Stomach (tissue), 9 donors: Measurements from ENCODE around the gene SDHC. TPM values are rescaled to one million over a fixed set of nuclear protein-coding genes. Genes with fewer than 3 reads are reported as not detected.
"Not testable (repeated sequence)": the region's sequence is repeated elsewhere in the genome, so short reads cannot be mapped to it uniquely, and the experiment has no call there.

Experiments used
- DNase-seq, 2 donors: peaks; one replicate each; pipeline versions ENCODE4 v3.0.0 to v3.0.0-alpha.2; 2013 to 2019
- H3K27ac ChIP-seq, 5 donors: fragments of 200-600 bp in 4 of 5; sonication (generic) in 4 of 5; one replicate each; pipeline ENCODE4 v1.5.1; 2013 to 2019; ENCODE audit warnings: mild to moderate bottlenecking in 1 of 5, moderate library complexity in 1 of 5
- H3K27me3 ChIP-seq, 3 donors: fragments of 200-600 bp; sonication (generic); one replicate each; pipeline ENCODE4 v1.5.1; 2017 to 2019; ENCODE audit warnings: mixed run types in 1 of 3
- H3K36me3 ChIP-seq, 4 donors: fragments of 200-600 bp; sonication (generic); 1 replicate in 3 of 4; 2 replicates in 1 of 4; pipeline ENCODE4 v1.5.1; 2016 to 2019
- H3K4me1 ChIP-seq, 4 donors: fragments of 200-600 bp; sonication (generic); one replicate each; pipeline ENCODE4 v1.5.1; 2016 to 2019
- H3K4me3 ChIP-seq, 4 donors: fragments of 200-600 bp; sonication (generic) in 3 of 4; one replicate each; pipeline ENCODE4 v1.5.1; 2016 to 2019; ENCODE audit warnings: mild to moderate bottlenecking in 1 of 4
- H3K9me3 ChIP-seq, 4 donors: fragments of 200-600 bp; sonication (generic); one replicate each; pipeline ENCODE4 v1.5.1; 2016 to 2019
- EP300 ChIP-seq: sonication (generic); formaldehyde crosslinking; IDR thresholded peaks from one replicate; pipeline ENCODE4 v1.6.1; 2017; ENCODE audit warnings: antibody characterized with exemption
- POLR2A ChIP-seq, 4 donors: fragments of 450-650 bp; IDR thresholded peaks; one replicate each; pipeline ENCODE4 v1.6.1; 2016; ENCODE audit warnings: antibody characterized with exemption in 4 of 4, control low read depth in 2 of 4, mild to moderate bottlenecking in 1 of 4, moderate library complexity in 1 of 4
- POLR2AphosphoS5 ChIP-seq, 3 donors: sonication (generic); formaldehyde crosslinking; IDR thresholded peaks; one replicate each; pipeline ENCODE4 v1.6.1; 2016; ENCODE audit warnings: antibody characterized with exemption in 3 of 3
- WGBS, 5 donors: extraction: QIAGEN DNeasy Blood & Tissue Kit in 3 of 5; methylation state at CpG; one replicate each; pipeline versions ENCODE4 v1.1.5 to v1.1.7; 2013 to 2018; 5-methylcytosine and 5-hydroxymethylcytosine counted together
- intact Hi-C: fragments of 100-400 bp; cut with DNase I; formaldehyde crosslinking; loops from one replicate; pipeline ENCODE4 v1.15.1; 2023; ENCODE audit warnings: low total_unique reads
- polyA plus RNA-seq, 3 donors: library from polyadenylated mRNA; stranded (reverse); fragments of 200-250 nt; gene quantifications; one replicate each; pipeline ENCODE4 v1.2.3, GENCODE V29; 2013
- total RNA-seq, 5 donors: library from RNA; depleted of rRNA; stranded (reverse); fragments of >200 nt; gene quantifications; one replicate each; pipeline versions ENCODE4 v1.1.0 to v1.2.3, GENCODE V29; 2014 to 2016
- TF ChIP-seq, protein P1 (sequence below), 7 experiments: fragments of 450-650 bp in 4 of 7; fragments of 200-600 bp in 3 of 7; sonication (generic) in 3 of 7; IDR thresholded peaks; one replicate each; pipeline ENCODE4 v1.5.1; 2016 to 2019; ENCODE audit warnings: antibody characterized with exemption in 7 of 7, control low read depth in 2 of 7, mild to moderate bottlenecking in 1 of 7
- donor health status: healthy with polysubstance abuse.
- donor health status: Bipolar disorder and iron deficiency.
- donor health status: healthy.

The SDHC gene
- total and polyA plus RNA-seq, 8 donors = 28.3 to 165 (median 92.3) TPM

DNA sequence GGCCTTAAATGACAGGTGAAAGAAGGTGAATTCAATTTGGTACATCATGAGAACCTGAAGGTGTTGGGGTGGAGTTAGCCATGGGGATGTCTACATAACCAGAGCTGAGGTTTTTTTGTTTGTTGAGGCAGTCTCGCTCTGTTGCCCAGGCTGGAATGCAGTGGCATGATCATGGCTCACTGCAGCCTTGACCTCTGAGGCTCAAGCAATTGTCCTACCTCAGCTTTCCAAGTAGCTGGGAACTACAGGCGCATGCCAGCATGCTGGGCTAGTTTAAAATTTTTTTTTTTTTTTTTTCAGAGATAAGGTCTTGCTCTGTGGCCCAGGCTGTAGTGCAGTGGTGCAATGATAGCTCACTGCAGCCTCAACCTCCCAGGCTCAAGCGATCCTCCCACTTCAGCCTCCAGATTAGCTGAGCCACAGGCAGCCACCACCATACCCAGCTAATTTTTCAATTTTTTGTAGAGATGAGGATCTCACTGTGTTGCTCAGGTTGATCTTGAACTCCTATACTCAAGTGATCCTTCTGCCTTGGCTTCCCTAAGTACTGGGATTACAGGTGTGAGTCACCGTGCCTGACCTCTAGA lies 2.5 kb upstream of the SDHC start:
- Histone ChIP-seq H3K4me3 (no peak overlapping the region), H3K36me3 (no peaks in the 10 kb centered on the region), H3K27me3 (peaks cover 0 to 6% (median 0%) of the 10 kb centered on the region in 3 donors), H3K4me1 (peaks cover 12 to 36% (median 30%) of the 10 kb centered on the region in 4 donors), H3K9me3 (no peaks in the 10 kb centered on the region), H3K27ac (no peak overlapping the region)
- TF ChIP-seq POLR2A (IDR thresholded peaks at IDR 0.05) = no peak
- TF ChIP-seq POLR2AphosphoS5 (IDR thresholded peaks at IDR 0.05) = no peak
- TF ChIP-seq, protein P1, sequence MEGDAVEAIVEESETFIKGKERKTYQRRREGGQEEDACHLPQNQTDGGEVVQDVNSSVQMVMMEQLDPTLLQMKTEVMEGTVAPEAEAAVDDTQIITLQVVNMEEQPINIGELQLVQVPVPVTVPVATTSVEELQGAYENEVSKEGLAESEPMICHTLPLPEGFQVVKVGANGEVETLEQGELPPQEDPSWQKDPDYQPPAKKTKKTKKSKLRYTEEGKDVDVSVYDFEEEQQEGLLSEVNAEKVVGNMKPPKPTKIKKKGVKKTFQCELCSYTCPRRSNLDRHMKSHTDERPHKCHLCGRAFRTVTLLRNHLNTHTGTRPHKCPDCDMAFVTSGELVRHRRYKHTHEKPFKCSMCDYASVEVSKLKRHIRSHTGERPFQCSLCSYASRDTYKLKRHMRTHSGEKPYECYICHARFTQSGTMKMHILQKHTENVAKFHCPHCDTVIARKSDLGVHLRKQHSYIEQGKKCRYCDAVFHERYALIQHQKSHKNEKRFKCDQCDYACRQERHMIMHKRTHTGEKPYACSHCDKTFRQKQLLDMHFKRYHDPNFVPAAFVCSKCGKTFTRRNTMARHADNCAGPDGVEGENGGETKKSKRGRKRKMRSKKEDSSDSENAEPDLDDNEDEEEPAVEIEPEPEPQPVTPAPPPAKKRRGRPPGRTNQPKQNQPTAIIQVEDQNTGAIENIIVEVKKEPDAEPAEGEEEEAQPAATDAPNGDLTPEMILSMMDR (IDR thresholded peaks at IDR 0.05) = no peak
- no peak for TF ChIP-seq EP300
- intact Hi-C loops = no loop called here
- WGBS, 5 donors = 80 to 88% (median 82%) methylated on average over 4 of the region's 4 CpGs
- DNase-seq = no peak

DNA sequence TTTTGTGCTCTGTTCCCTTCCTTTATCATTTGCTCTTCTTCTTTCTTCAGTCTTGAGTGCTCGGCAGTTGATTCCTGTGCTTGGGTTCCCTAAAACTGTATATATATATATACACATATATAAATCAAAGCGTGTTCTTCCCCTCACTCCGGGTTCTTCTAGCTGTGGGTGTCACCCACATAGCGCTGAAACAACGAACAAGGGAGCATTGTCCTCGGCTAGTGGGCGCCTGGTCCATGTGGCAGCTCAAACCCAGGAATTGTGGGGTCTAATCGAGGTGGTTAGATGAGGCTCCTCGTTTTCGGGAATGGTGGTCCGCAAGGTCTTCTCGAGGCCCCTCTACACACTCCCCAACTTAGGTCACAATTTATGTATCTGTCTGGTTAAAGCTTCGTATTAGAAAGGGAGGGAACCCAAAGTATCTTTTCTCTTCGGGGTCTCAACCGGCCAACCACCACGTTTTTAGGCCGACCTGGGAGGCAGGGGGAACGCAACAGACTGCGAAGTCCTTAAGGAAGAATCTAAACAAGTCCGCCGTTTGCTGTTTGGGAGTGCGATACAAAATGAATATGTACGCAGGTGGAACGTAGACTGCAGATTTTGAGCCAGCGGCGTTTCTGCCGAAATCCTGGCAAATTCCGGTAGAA lies 504 bp upstream of the SDHC start:
- Histone ChIP-seq H3K27me3 (peaks cover 0 to 6% (median 0%) of the 10 kb centered on the region in 3 donors), H3K27ac (peak overlapping the region; percentile 88 to 95 (median 93)), H3K9me3 (no peaks in the 10 kb centered on the region), H3K4me1 (peaks cover 12 to 36% (median 25%) of the 10 kb centered on the region in 4 donors), H3K36me3 (peaks cover under 1 to 5% (median 1%) of the 10 kb centered on the region in 4 donors), H3K4me3 (peak overlapping the region; percentile 73 to 93 (median 86))
- WGBS, 5 donors = 20 to 33% (median 26%) methylated on average over 28 of the region's 28 CpGs
- no peak for DNase-seq
- no peak for TF ChIP-seq POLR2AphosphoS5 (IDR thresholded peaks at IDR 0.05)
- no peak for TF ChIP-seq EP300
- no peak for TF ChIP-seq POLR2A (IDR thresholded peaks at IDR 0.05)
- TF ChIP-seq, protein P1 (IDR thresholded peaks at IDR 0.05) = no peak
- intact Hi-C loops = no loop called here

DNA sequence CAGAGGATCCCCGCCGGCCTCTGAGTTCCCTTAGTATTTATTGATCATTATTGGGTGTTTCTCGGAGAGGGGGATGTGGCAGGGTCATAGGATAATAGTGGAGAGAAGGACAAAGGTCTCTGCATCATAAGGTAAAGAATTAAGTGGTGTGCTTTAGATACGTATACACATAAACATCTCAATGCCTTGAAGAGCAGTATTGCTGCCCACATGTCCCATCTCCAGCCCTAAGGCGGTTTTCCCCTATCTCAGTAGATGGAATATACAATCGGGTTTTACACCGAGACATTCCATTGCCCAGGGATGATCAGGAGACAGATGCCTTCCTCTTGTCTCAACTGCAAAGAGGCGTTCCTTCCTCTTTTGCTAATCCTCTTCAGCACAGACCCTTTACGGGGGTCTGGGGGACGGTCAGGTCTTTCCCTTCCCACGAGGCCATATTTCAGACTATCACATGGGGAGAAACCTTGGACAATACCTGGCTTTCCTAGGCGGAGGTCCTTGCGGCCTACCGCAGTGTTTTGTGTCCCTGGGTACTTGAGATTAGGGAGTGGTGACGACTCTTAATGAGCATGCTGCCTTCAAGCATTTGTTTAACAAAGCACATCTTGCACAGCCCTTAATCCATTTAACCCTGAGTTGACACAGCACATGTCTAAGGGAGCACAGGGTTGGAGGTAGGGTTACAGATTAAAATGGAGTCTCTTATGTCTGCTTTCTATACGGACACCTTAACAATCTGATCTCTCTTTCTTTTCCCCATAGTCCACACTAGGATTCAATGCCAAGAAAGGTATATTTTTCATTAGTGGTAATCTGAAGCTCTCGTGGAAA lies 1.9 kb downstream of the SDHC start:
- intact Hi-C loops, H3K27me3 ChIP-seq, H3K9me3 ChIP-seq, DNase-seq, H3K4me3 ChIP-seq, H3K27ac ChIP-seq: not testable (repeated sequence)
- H3K4me1 ChIP-seq = peaks cover 12 to 48% (median 31%) of the 10 kb centered on the region in 4 donors
- WGBS, 5 donors = 75 to 79% (median 76%) methylated on average over 16 to 17 of the region's 17 CpGs
- H3K36me3 ChIP-seq = peaks cover 5 to 16% (median 9%) of the 10 kb centered on the region in 4 donors

DNA sequence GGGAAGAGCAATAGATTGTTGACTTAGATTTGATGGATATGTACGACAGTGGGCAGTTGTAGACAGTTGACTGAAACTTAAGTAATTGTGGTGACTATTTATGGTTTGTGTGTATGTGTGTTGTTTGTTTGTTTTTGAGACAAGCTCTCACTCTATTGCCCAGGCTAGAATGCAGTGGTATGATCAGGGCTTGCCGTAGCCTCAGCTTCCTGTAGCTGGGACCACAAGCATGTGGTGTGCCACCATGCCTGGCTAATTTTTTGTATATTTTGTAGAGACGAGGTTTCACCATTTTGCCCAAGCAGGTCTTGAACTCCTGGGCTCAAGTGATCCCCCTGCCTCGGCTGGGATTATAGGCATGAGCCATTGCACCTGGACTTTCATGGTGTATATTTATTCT lies 9.8 kb downstream of the SDHC start:
- Histone ChIP-seq H3K9me3 (no peaks in the 10 kb centered on the region), H3K4me3 (no peak overlapping the region), H3K36me3 (peaks cover 19 to 64% (median 59%) of the 10 kb centered on the region in 4 donors), H3K27me3 (no peaks in the 10 kb centered on the region), H3K27ac (no peak overlapping the region), H3K4me1 (peaks cover 0 to 9% (median 3%) of the 10 kb centered on the region in 4 donors)
- no peak for TF ChIP-seq EP300
- TF ChIP-seq, protein P1 (IDR thresholded peaks at IDR 0.05) = no peak
- TF ChIP-seq POLR2AphosphoS5 (IDR thresholded peaks at IDR 0.05) = no peak
- no peak for TF ChIP-seq POLR2A (IDR thresholded peaks at IDR 0.05)
- intact Hi-C loops = no loop called here
- DNase-seq = no peak
- WGBS, 5 donors = 70 to 82% (median 76%) methylated on average over 4 of the region's 4 CpGs
